Rectal smooth muscle tissue (tissue), 1 donor: ENCODE data around the gene ANAPC15.
"Not testable (repeated sequence)": the region's sequence is repeated elsewhere in the genome, so short reads cannot be mapped to it uniquely, and the experiment has no call there.

Experiments used
- H3K27ac ChIP-seq: one replicate; pipeline ENCODE4 v1.7.0; 2013; ENCODE audit warnings: low read depth, low read length, inconsistent platforms
- H3K27me3 ChIP-seq: one replicate; pipeline ENCODE4 v1.7.0; 2013; ENCODE audit warnings: low read length; ENCODE audit not compliant: control insufficient read depth, insufficient read depth
- H3K36me3 ChIP-seq: one replicate; pipeline ENCODE4 v1.7.0; 2013; ENCODE audit warnings: low read length; ENCODE audit not compliant: control insufficient read depth, insufficient read depth
- H3K4me1 ChIP-seq: one replicate; pipeline ENCODE4 v1.7.0; 2013; ENCODE audit warnings: low read length; ENCODE audit not compliant: control insufficient read depth, insufficient read depth
- H3K4me3 ChIP-seq: one replicate; pipeline ENCODE4 v1.7.0; 2013; ENCODE audit warnings: low read length
- H3K9ac ChIP-seq: one replicate; pipeline ENCODE4 v1.7.0; 2013; ENCODE audit warnings: low read length

Gene ANAPC15

DNA sequence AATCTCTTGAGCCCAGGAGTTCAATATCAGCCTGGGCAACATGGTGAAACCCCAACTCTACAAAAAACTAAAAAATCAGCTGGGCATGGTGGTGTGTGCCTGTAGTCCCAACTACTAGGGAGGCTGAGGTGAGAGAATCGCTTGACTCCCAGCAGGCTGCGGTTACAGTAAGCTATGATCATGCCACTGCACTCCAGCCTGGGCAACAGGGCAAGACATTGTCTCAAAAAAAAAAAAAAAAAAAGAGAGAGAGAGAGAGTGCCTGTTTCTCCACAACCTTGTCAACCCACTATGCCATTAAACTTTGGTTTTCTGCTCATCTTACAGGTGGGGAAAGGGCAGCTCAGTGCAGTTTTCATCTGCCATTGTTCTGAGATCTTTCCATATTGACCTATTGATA is 28.2 kb upstream of the ANAPC15 start:
- Histone ChIP-seq H3K36me3 (no peaks in the 10 kb centered on the region), H3K27ac (no peak overlapping the region), H3K4me1 (no peaks in the 10 kb centered on the region), H3K9ac (no peak overlapping the region), H3K27me3 (no peaks in the 10 kb centered on the region), H3K4me3 (no peak overlapping the region)

DNA sequence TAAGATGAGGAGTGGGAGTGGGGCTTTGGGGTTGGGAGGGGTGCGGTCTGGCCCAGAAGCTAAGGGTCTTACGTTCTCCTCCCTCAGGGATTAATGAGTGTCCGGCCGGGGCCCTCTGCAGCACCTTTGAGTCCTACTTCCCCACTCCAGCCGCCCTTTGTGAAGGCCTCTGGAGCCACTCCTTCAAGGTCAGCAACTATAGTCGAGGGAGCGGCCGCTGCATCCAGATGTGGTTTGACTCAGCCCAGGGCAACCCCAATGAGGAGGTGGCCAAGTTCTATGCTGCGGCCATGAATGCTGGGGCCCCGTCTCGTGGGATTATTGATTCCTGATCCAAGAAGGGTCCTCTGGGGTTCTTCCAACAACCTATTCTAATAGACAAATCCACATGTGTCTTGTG is 27.0 kb upstream of the ANAPC15 start:
- Histone ChIP-seq H3K36me3 (no peaks in the 10 kb centered on the region), H3K27ac (no peak overlapping the region), H3K9ac (no peak overlapping the region), H3K27me3 (no peaks in the 10 kb centered on the region), H3K4me1 (no peaks in the 10 kb centered on the region), H3K4me3 (no peak overlapping the region)

DNA sequence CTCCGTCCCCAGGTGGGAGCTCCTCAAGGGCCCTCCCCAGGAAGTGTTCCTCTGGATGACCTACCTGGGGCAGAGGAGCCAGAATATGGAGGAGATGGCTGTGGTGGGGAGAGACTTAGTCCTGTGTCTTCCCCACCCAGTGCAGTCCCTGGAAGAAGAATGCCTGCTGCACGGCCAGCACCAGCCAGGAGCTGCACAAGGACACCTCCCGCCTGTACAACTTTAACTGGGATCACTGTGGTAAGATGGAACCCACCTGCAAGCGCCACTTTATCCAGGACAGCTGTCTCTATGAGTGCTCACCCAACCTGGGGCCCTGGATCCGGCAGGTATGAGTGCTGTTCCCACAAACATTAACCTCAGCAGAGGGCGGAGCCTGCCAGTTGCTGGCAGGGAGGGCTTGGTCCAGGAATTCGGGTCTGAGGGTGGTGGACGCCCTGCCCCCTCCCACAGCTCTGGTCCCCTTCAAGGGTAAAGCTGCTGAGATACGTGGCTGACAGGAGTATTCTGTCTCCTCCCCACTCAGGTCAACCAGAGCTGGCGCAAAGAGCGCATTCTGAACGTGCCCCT is 26.4 kb upstream of the ANAPC15 start:
- H3K4me1 ChIP-seq = no peaks in the 10 kb centered on the region
- H3K9ac ChIP-seq = no peak overlapping the region
- H3K4me3 ChIP-seq = no peak overlapping the region
- no peaks in the 10 kb centered on the region for H3K36me3 ChIP-seq
- H3K27me3 ChIP-seq = no peaks in the 10 kb centered on the region
- no peak overlapping the region for H3K27ac ChIP-seq

DNA sequence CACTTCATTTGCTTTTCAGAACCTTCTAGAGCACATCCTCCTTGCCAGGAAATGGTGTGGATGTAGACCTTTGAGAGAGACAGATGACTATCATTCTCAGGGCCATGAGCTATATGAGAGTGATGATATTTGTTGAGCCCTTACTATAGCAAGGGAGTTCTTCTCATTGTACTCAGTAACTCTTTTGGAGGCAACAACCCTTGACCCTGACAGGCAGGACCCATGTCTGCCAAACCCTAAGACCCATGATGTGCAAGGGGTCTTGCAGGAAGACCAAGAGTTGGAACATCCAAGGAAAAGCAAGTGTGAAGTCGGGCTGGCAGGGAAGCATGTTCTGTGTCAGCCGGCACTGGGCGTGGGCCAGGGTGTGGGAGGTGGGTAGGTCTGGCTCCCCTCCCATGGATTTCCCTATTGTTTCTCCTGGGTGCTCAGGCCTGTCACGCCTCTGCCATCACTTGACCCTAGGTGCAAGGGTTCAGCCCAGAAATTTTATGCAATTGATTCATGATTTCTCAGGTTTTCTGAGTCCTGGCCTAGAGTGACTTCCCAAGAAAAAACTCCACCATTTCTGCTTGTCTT is 24.3 kb upstream of the ANAPC15 start:
- Histone ChIP-seq H3K36me3 (no peaks in the 10 kb centered on the region), H3K4me1 (no peaks in the 10 kb centered on the region), H3K27ac (no peak overlapping the region), H3K27me3 (no peaks in the 10 kb centered on the region), H3K9ac (no peak overlapping the region), H3K4me3 (no peak overlapping the region)

DNA sequence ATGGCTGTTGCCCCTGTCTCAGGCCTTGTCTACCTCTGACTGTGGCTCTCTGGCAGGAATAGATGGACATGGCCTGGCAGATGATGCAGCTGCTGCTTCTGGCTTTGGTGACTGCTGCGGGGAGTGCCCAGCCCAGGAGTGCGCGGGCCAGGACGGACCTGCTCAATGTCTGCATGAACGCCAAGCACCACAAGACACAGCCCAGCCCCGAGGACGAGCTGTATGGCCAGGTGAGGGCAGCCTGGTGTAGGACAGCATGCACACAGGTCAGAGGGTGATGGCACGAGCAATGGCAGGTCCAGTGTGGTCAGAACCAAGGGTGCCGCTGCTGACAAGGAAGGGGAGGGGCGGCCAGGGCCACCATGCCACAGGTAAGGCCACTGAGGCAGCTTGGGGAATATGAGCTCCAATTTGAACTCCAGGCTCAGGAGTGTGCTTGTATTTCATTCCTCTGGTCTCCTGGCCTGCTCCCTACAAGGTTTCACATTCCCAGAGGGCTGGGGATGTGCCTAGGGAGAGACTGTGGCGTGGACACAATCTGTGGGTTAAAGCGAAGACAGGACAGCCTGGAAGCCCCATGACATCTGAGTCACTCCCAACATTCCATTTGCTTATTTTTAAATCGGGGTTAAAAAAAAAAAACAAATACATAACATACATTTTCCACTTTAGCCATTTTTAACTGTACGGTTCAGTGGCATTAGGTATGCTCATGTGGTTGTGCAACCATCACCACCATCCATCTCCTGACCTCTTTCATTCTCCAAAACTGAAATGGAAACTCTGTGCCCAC is 23.6 kb upstream of the ANAPC15 start:
- H3K4me3 ChIP-seq = no peak overlapping the region
- no peaks in the 10 kb centered on the region for H3K27me3 ChIP-seq
- H3K36me3 ChIP-seq = no peaks in the 10 kb centered on the region
- H3K27ac ChIP-seq = no peak overlapping the region
- no peaks in the 10 kb centered on the region for H3K4me1 ChIP-seq
- H3K9ac ChIP-seq = no peak overlapping the region

DNA sequence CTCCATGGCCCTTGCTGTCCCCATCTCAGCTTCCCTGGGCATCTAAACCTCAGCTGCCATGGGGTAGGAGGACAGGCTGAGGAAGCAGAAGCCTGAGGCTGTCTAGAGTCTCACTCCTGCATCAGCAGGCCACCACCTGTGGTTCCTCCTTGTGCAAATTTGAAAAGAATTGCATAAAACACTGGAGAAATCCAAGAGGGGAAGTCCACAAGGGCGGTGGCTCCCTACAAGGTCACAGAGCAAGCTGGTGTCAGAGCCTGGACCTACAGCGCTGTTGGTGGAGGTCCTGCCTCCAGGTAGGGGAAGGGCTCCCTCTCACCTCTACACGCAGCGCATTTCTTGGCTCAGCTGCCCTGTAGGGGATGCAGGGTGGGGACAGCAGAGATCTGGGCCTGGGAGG is 23.0 kb upstream of the ANAPC15 start, which contains the start of gene FOLR3:
FOLR3 (plus strand) TSS at position 253 of the 400 bp plus-strand sequence. CDS start 228 bp downstream, outside the sequence.
- H3K36me3 ChIP-seq, H3K27ac ChIP-seq, H3K4me1 ChIP-seq, H3K9ac ChIP-seq, H3K4me3 ChIP-seq, H3K27me3 ChIP-seq: not testable (repeated sequence)

DNA sequence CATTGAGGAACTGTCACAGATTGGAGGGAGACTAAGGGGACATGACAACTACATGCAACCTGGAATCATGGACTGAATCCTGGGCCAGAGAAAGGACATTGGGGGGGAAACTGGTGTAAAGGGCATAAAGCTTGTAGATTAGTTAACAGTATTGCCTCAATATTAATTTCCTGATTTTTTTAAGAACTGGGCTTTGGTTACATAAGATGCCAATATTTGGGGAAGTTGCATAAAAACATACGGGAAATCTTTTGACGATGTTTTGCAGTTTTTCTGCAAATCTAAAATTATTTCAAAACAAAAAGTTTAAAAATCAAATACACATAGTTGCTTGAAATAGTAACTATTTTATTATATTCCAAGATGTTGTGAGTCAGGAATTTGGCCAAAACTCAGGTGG is 20.2 kb upstream of the ANAPC15 start:
- Histone ChIP-seq H3K9ac (no peak overlapping the region), H3K27me3 (no peaks in the 10 kb centered on the region), H3K36me3 (no peaks in the 10 kb centered on the region), H3K4me1 (no peaks in the 10 kb centered on the region), H3K4me3 (no peak overlapping the region), H3K27ac (no peak overlapping the region)

DNA sequence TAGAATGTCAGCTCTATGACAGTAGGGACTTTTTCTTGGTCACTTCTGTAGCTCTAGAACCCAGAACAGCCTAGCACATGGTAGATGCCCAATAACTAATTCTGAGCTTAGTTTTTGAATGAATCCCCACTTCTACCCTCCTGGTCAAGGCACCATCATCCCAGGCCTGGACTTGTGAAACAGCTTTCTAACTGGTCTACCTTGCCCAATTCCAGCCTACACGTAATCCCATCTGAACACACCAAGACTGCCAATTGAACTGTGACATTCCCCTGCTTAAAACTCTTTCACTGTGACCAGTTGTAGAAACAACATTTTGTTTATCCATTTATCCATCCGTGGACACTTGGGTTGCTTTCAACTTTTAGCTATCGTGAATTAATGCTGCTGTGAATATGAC is 16.9 kb upstream of the ANAPC15 start:
- Histone ChIP-seq H3K27ac (no peak overlapping the region), H3K4me1 (no peaks in the 10 kb centered on the region), H3K36me3 (no peaks in the 10 kb centered on the region), H3K9ac (no peak overlapping the region), H3K4me3 (no peak overlapping the region), H3K27me3 (no peaks in the 10 kb centered on the region)

DNA sequence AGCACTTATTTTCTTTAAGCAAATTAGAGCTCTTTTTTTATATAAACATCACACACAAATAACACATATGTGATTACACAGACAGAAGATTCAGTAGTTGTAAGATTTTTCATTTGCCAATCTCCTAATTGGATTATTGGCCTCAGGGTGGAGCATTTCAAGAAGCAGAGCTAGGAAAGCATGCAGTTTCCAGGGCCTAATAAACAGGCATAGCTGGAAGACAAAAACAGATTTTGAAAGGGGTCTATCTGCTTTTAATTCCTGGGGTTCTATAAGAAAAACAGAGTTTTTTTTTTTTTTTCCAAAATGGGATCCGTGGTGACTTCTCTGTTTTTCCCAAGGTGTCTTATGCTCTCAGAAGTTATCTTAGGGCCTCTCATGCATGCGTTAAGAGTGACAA is 15.4 kb upstream of the ANAPC15 start:
- H3K4me3 ChIP-seq = no peak overlapping the region
- H3K27me3 ChIP-seq = no peaks in the 10 kb centered on the region
- H3K27ac ChIP-seq = no peak overlapping the region
- H3K9ac ChIP-seq = no peak overlapping the region
- H3K36me3 ChIP-seq = no peaks in the 10 kb centered on the region
- H3K4me1 ChIP-seq = no peaks in the 10 kb centered on the region

DNA sequence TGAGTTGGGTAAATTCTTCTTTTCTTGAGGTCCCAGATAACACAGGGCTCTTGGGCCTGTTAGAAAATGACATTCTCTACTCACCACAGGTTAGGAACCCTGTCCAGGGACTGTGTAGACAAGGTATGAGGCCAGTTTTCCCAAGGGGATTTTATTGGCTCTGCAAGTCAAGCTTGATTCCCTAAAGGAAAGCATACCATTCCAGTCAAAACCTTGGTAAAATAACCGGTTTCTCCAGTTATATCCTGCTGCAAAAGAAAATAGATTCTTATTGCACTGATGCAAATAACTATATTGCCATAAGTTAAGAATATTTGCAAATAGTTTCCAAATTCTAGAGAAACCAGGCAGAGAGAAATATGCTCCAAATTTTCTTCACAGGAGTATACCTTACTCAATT is 13.5 kb upstream of the ANAPC15 start:
- Histone ChIP-seq H3K4me1 (no peaks in the 10 kb centered on the region), H3K9ac (no peak overlapping the region), H3K36me3 (no peaks in the 10 kb centered on the region), H3K4me3 (no peak overlapping the region), H3K27me3 (no peaks in the 10 kb centered on the region), H3K27ac (no peak overlapping the region)

DNA sequence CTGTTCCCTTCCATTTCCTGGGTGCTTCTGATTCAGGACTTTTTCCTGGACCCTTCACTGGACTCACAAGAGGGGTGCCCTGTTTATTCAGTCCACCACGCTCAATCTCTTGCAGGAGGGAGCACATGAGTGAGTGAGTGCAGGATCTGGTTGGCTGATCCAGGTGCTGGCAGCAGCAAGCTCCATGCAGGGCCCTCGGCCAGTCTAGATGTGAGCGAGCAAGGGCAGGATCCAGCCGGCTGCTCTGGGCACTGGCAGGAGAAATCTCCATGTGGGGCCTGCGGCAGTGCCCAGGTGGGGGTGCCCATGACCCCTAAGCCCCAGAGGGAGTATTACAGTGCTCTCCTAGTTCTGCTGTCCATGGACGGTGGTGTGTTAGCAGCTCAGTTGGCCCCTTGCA is 11.6 kb upstream of the ANAPC15 start:
- no peaks in the 10 kb centered on the region for H3K4me1 ChIP-seq
- no peak overlapping the region for H3K9ac ChIP-seq
- H3K4me3 ChIP-seq = no peak overlapping the region
- no peak overlapping the region for H3K27ac ChIP-seq
- H3K36me3 ChIP-seq = no peaks in the 10 kb centered on the region
- H3K27me3 ChIP-seq = no peaks in the 10 kb centered on the region

DNA sequence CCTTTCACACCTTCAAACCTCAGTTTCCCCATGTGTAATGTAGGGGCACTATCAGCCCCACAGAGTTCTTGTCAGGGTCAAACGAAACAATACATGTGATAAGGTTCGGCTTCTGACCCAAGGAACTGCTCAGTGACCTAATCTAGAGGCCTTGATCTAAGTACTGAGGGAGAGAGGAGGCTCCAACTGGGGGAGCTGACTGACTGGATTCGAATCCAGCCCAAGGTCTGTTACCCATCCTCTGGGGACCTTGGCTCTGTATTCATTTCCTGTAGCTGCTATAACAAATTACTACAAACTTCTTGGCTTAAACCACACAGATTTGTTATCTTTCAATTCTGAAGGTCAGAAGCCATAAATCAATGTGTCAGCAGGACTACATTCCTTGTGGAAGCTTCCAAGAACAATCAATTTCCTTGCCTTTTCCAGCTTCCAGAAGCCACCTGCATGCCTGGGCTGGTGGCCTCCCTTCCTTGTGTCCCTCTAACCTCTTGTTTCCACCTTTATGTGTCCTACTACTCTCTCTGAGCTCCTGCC is 10.7 kb upstream of the ANAPC15 start:
- Histone ChIP-seq H3K4me3 (no peak overlapping the region), H3K9ac (no peak overlapping the region), H3K4me1 (no peaks in the 10 kb centered on the region), H3K36me3 (no peaks in the 10 kb centered on the region), H3K27me3 (no peaks in the 10 kb centered on the region), H3K27ac (no peak overlapping the region)
